NCI-H2196 (cell line): ENCODE results near the gene CAPSL.
"Not testable (repeated sequence)": the region's sequence is repeated elsewhere in the genome, so short reads cannot be mapped to it uniquely, and the experiment has no call there.

ENCODE experiments used
- DNase-seq: peaks from one replicate; lab custom pipeline; 2025; ENCODE audit not compliant: unreplicated experiment; lab: John Stamatoyannopoulos, UW

The CAPSL gene

DNA sequence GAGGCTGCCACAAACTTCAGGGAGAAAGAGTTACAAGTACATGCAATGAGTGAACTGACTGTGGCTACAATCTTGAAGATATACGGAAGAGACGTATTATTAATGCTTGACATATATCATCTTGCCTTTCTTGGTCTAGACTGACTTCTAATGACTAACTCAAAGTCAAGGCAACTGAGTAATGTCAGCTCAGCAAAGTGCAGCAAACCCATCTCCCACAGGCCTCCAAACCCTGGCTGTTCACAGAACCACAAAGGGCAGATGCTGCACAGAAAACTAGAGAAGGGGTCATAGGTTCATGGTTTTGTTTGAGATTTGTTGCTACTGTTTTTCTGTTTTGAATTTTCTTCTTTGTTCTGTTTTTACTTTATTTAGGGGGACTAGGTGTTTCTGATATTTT lies 60.8 kb downstream of the CAPSL start:
- no peak for DNase-seq

- no peak for DNase-seq
These were observed 61.5 kb downstream of the CAPSL start for GRCh38 chr5:35876922-35877321.

DNA sequence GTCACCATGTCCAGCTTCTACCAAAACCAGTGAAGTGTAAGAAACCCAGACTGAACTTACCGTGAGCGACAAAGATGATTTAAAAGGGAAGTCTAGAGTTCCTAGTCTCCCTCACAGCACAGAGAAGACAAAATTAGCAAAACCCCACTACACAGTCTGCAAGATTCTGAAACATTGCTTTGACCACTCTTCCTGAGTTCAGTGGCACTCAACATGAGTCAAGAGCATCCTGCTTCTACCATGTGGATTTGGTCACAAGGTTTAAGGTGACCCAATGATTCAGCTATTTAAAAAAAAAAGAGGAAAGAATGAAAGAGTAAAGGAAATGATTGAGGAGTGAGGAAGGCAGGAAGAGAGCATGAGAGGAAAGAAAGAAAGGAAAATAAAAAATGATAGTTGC lies 62.0 kb downstream of the CAPSL start:
- DNase-seq, result no peak

- DNase-seq, result no peak
These were observed 67.8 kb downstream of the CAPSL start for GRCh38 chr5:35870605-35871004.

GRCh38 chr5:35869685-35870277 lies 68.6 kb downstream of the CAPSL start:
- DNase-seq, result no peak

GRCh38 chr5:35867998-35868397 lies 70.4 kb downstream of the CAPSL start:
- no peak for DNase-seq

DNA sequence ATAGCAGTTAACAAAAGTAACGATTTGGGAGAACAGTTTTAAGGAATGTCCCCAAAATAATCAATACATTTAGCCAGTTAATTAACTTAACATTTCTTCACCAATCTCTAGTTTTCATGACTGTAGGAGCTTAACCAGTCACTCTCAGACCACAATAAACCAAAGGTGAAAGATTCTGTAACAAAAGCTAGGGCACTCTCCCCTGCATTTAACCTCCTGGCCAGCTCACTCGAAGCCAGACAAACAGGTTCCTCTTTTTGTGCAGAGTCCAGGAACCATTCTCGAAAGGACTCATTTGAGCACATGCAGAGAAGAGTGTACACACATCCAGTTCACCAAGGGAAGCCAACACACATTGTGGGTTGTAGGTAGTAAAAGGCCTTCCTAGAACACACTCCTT lies 75.3 kb downstream of the CAPSL start:
- DNase-seq, result no peak

GRCh38 chr5:35862126-35862525 lies 76.3 kb downstream of the CAPSL start:
- no peak for DNase-seq

- no peak for DNase-seq
These were observed 76.7 kb downstream of the CAPSL start for GRCh38 chr5:35861718-35862117.

- no peak for DNase-seq
These were observed 77.7 kb downstream of the CAPSL start for GRCh38 chr5:35860686-35861085.

- no peak for DNase-seq
These were observed 79.2 kb downstream of the CAPSL start for GRCh38 chr5:35859101-35859661.

- DNase-seq, result no peak
These were observed 80.7 kb downstream of the CAPSL start for GRCh38 chr5:35857606-35858205.

GRCh38 chr5:35856765-35857351 lies 81.6 kb downstream of the CAPSL start, which contains the start of gene IL7R:
IL7R (plus strand) TSS chr5:35856891; CDS start chr5:35856978, 87 bp downstream.
- no peak for DNase-seq

DNA sequence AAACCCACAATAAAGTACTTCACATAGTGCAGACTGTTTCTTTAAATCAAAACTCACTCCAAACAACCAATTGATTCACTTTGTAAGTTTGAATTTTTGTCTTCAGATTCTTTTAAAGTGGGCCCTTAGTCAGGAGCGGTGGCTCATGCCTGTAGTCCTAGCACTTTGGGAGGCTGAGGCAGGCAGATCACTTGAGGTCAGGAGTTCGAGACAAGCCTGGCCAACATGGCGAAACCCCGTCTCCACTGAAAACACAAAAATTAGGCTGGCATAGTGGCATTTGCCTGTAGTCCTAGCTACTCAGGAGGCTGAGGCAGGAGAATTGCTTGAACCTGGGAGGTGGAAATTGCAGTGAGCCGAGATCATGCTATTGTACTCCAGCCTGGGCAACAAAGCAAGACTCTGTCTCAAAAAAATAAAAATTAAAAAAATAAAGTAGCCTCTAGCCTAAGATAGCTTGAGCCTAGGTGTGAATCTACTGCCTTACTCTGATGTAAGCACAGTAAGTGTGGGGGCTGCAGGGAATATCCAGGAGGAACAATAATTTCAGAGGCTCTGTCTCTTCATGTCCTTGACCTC lies 82.1 kb downstream of the CAPSL start:
- not testable (repeated sequence) for DNase-seq

GRCh38 chr5:35855187-35855586 lies 83.2 kb downstream of the CAPSL start:
- no peak for DNase-seq
